ENCODE data around the gene PTPRF.

PTPRF gene

DNA sequence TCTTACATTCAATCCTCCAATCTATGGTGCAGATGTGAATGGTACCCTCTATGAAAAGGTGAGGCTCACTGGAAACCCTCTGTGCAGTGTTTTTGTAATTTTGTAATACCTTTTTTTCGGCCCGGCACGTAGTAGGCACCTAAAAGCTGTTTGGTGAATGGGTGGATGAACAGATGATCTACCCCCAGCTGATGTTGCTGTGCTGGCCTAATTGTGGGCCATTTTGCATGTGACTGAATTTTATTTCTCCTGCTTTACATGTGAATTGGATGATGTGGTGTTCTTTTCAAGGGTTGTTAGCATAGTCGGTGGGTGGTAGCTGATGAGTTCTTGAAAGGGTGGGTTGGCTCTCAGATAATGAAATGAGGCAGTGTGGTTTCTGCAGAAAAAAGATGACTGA lies 129.7 kb downstream of the PTPRF start:
- Mint-ChIP-seq H3K9me3 (ENCODE audit: low read depth) (no peaks in the 10 kb centered on the region), H3K36me3 (peaks cover 12% of the 10 kb centered on the region), H3K4me1 (ENCODE audit: low read depth) (peaks cover 4% of the 10 kb centered on the region), H3K4me3 (no peak overlapping the region), H3K27me3 (no peaks in the 10 kb centered on the region), H3K27ac (no peak overlapping the region)

DNA sequence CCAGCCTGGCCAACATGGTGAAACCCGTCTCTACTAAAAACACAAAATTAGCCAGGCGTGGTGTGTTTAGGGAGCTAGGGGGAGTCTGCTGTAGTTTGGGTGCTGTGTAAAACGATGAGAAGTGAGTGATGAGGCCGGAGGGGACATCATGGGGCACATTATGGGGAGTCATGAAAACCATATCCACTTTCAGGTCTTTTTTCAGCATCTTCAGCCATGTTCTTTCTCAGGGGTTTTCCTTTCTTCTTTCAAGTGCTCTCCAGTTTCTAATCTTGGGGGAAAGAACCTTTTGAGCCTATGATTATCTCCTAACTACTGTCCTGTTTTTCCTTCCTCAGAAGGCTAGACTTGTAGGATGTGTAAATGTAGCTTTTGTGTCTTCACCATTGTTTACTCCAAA lies 133.7 kb downstream of the PTPRF start:
- H3K4me1 Mint-ChIP-seq (ENCODE audit: low read depth), result peaks cover 2% of the 10 kb centered on the region
- H3K9me3 Mint-ChIP-seq (ENCODE audit: low read depth), result no peaks in the 10 kb centered on the region
- no peak overlapping the region for H3K27ac Mint-ChIP-seq

DNA sequence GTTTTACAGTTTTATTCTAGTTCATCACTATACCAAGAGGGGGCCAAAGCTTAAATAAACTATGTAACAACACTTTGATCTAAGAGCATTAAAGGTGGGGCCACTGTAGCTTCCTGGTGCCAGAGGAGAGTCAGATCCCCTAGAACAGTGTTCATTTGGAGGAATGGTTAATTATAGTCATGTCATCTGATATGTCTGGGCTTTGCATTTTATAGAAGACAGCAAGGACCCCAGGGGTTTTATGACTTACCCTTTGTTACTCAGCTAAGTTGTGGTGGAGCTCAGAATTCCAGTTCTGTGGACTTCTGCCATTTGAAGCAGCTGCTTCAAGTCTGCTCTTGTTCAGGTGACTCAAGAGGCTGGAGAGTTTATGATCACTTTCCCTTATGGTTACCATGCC lies 135.9 kb downstream of the PTPRF start:
- Mint-ChIP-seq H3K9me3 (ENCODE audit: low read depth) (no peaks in the 10 kb centered on the region), H3K4me1 (ENCODE audit: low read depth) (peaks cover 2% of the 10 kb centered on the region), H3K36me3 (peaks cover 21% of the 10 kb centered on the region), H3K27ac (no peak overlapping the region), H3K4me3 (no peak overlapping the region), H3K27me3 (no peaks in the 10 kb centered on the region)

More for the DNA sequence above, 133.7 kb downstream of the PTPRF start:
- Mint-ChIP-seq H3K4me3 (no peak overlapping the region), H3K36me3 (peaks cover 22% of the 10 kb centered on the region), H3K27me3 (no peaks in the 10 kb centered on the region)

DNA sequence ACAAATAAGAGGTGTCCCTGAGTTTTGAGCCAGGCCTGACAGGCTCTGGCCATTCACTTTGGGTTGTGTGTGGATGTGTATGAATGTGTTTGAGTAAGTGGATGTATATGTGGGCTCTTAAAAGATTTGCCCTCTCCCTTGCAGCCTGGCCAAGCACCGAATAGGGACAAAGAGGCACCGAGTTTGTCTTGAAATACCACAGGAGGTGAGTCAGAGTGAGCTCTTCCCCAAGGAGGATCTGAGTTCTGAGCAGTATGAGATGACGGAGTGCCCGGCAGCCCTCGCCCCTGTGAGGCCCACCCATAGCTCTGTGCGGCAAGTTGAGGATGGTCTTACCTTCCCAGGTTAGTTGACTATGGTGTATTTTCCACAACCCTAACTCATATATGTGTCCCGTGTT lies 138.3 kb downstream of the PTPRF start:
- H3K9me3 Mint-ChIP-seq (ENCODE audit: low read depth), result no peaks in the 10 kb centered on the region
- H3K27me3 Mint-ChIP-seq, result no peaks in the 10 kb centered on the region
- H3K27ac Mint-ChIP-seq, result peak overlapping the region; percentile 11
- peaks cover 5% of the 10 kb centered on the region for H3K4me1 Mint-ChIP-seq (ENCODE audit: low read depth)
- no peak overlapping the region for H3K4me3 Mint-ChIP-seq
- H3K36me3 Mint-ChIP-seq, result peaks cover 20% of the 10 kb centered on the region

DNA sequence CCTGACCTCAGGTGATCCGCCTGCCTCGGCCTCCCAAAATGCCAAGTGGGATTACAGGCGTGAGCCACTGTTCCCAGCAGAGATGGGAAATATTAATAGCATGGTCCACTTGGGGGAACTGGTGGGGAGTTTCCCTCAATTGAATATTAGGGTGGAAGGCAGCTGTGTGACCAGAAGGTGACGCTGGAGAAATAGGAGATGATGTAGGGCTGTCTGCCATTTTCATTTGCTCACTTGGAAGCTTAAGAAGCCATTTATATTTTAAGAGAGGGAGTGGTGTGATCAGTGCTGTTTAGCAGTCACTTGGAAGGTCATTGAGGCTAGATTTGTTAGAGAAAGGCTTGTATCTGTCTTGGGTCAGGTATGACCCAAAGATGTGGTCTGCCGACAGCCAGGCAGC lies 139.2 kb downstream of the PTPRF start:
- H3K27ac Mint-ChIP-seq, result no peak overlapping the region
- peaks cover 20% of the 10 kb centered on the region for H3K36me3 Mint-ChIP-seq
- H3K27me3 Mint-ChIP-seq, result no peaks in the 10 kb centered on the region
- H3K9me3 Mint-ChIP-seq (ENCODE audit: low read depth), result no peaks in the 10 kb centered on the region
- peaks cover 3% of the 10 kb centered on the region for H3K4me1 Mint-ChIP-seq (ENCODE audit: low read depth)
- no peak overlapping the region for H3K4me3 Mint-ChIP-seq

DNA sequence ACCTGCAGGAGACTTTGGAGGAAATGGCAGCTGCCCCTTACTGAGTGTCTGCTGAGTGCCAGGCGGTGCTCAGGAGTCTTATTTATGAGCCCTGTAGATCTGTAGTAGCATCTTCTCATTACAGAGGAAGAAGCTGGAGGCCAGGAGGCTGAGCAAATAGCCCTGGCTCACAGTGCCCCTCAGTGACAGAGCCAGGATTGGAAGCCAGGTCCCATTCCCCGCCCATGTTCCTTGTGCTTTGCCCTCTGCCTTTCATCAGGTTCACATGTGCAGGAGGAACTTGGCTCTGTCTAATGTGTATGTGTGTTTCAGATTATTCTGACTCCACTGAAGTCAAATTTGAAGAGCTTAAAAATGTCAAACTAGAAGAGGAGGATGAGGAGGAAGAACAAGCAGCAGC lies 140.5 kb downstream of the PTPRF start:
- H3K36me3 Mint-ChIP-seq, result peaks cover 20% of the 10 kb centered on the region
- H3K9me3 Mint-ChIP-seq (ENCODE audit: low read depth), result no peaks in the 10 kb centered on the region
- H3K4me3 Mint-ChIP-seq, result no peak overlapping the region
- no peak overlapping the region for H3K27ac Mint-ChIP-seq
- no peaks in the 10 kb centered on the region for H3K27me3 Mint-ChIP-seq
- H3K4me1 Mint-ChIP-seq (ENCODE audit: low read depth), result peaks cover 6% of the 10 kb centered on the region

DNA sequence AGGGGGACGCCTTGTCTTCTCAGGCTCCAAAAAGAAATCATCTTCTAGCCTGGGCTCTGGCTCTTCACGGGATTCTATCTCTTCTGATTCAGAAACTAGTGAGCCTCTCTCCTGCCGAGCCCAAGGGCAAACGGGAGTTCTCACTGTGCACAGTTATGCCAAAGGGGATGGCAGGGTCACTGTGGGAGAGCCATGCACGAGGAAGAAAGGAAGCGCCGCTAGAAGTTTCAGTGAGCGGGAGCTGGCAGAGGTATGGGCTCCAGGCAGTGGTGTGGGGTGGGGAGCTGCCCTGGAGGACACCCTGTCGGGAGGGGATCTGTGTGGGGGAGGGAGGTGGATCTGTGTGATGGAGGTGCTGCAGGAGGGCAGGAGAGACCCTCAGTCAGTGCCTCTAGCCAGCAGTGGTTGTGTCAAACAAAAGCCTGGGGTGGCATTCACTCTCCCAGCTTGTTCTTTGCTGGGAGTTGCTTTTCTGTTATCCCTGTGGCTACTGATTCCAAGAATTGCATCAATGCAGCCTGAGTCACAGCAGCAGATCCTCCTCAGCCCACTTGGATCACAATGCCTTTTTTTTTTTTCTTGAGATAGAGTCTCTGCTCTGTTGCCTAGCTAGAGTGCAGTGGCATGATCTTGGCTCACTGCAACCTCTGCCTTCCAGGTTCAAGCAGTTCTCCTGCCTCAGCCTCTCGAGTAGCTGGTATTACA lies 141.1 kb downstream of the PTPRF start:
- peaks cover 6% of the 10 kb centered on the region for H3K4me1 Mint-ChIP-seq (ENCODE audit: low read depth)
- no peak overlapping the region for H3K27ac Mint-ChIP-seq
- no peak overlapping the region for H3K4me3 Mint-ChIP-seq
- no peaks in the 10 kb centered on the region for H3K27me3 Mint-ChIP-seq
- H3K36me3 Mint-ChIP-seq, result peaks cover 17% of the 10 kb centered on the region
- no peaks in the 10 kb centered on the region for H3K9me3 Mint-ChIP-seq (ENCODE audit: low read depth)

DNA sequence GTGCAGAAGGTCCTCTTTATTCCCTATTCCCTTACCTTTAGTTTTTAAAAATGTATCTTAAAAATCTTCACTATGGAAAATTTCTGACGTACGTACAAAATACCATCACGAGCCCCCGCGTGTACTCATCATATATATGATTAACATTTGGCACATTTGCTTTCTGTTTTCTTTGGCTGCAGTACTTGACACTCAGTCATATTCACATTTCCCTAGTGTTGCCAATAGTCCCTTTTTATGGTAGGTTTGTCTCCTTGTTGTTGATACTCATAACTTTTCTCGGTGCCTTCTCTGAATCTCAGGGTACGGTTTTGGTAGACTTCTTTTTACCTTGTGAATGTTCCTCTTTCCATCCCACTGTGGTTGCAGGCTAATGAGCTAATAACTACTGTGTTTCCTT lies 142.6 kb downstream of the PTPRF start:
- H3K27me3 Mint-ChIP-seq, result no peaks in the 10 kb centered on the region
- no peaks in the 10 kb centered on the region for H3K9me3 Mint-ChIP-seq (ENCODE audit: low read depth)
- H3K27ac Mint-ChIP-seq, result no peak overlapping the region
- H3K4me1 Mint-ChIP-seq (ENCODE audit: low read depth), result peaks cover 6% of the 10 kb centered on the region
- peaks cover 18% of the 10 kb centered on the region for H3K36me3 Mint-ChIP-seq
- no peak overlapping the region for H3K4me3 Mint-ChIP-seq
